ENCODE data around the gene NDOR1. TPM values are rescaled to one million over a fixed set of nuclear protein-coding genes. Genes with fewer than 3 reads are reported as not detected.

NDOR1 gene
- total RNA-seq, 2 donors from 2014 or later, result 6.6 TPM

GRCh38 chr9:137166380-137167229 is 38.9 kb upstream of the NDOR1 start:
- no peak for TF ChIP-seq CTCF (IDR thresholded peaks at IDR 0.05)
- no peaks in the 10 kb centered on the region for H3K36me3 ChIP-seq
- no peak overlapping the region for H3K4me3 ChIP-seq
- H3K9me3 ChIP-seq, result no peaks in the 10 kb centered on the region
- peaks cover 0 to 55% of the 10 kb centered on the region in 2 donors for H3K4me1 ChIP-seq
- no peak overlapping the region for H3K27ac ChIP-seq
- H3K27me3 ChIP-seq, result peaks cover 40 to 70% of the 10 kb centered on the region in 2 donors
- DNase-seq (ENCODE audit: low spot score), result no peak

DNA sequence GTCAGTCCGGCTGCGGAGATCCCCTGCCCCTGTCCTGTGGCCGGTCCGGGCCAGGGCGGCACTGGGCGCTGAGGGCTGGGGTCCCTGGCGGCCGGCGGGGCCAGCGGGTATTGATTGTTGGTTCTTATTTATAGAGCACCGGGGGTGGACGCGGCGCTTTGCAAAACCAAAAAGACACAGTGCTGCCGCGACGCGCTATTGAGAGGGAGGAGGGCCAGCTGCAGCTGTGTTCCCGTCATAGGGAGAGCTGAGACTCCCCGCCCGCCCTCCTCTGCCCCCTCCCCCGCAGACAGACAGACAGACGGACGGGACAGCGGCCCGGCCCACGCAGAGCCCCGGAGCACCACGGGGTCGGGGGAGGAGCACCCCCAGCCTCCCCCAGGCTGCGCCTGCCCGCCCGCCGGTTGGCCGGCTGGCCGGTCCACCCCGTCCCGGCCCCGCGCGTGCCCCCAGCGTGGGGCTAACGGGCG is 38.2 kb upstream of the NDOR1 start:
- DNase-seq (ENCODE audit: low spot score), result no peak
- TF ChIP-seq CTCF (IDR thresholded peaks at IDR 0.05), result no peak
- no peaks in the 10 kb centered on the region for H3K9me3 ChIP-seq
- peaks cover 40 to 63% of the 10 kb centered on the region in 2 donors for H3K27me3 ChIP-seq
- H3K4me3 ChIP-seq, result no peak overlapping the region
- H3K36me3 ChIP-seq, result no peaks in the 10 kb centered on the region
- H3K27ac ChIP-seq, result no peak overlapping the region
- H3K4me1 ChIP-seq, result peaks cover 0 to 48% of the 10 kb centered on the region in 2 donors

DNA sequence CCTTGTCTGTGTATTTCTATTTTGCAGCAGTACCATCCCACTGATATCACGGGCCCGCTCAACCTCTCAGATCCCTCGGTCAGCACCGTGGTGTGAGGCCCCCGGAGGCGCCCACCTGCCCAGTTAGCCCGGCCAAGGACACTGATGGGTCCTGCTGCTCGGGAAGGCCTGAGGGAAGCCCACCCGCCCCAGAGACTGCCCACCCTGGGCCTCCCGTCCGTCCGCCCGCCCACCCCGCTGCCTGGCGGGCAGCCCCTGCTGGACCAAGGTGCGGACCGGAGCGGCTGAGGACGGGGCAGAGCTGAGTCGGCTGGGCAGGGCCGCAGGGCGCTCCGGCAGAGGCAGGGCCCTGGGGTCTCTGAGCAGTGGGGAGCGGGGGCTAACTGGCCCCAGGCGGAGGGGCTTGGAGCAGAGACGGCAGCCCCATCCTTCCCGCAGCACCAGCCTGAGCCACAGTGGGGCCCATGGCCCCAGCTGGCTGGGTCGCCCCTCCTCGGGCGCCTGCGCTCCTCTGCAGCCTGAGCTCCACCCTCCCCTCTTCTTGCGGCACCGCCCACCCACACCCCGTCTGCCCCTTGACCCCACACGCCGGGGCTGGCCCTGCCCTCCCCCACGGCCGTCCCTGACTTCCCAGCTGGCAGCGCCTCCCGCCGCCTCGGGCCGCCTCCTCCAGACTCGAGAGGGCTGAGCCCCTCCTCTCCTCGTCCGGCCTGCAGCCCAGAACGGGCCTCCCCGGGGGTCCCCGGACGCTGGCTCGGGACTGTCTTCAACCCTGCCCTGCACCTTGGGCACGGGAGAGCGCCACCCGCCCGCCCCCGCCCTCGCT is 37.5 kb upstream of the NDOR1 start:
- H3K4me3 ChIP-seq, result peak overlapping the region in 1 of 2 donors; percentile 48
- peaks cover 0 to 42% of the 10 kb centered on the region in 2 donors for H3K4me1 ChIP-seq
- no peak for TF ChIP-seq CTCF (IDR thresholded peaks at IDR 0.05)
- no peaks in the 10 kb centered on the region for H3K9me3 ChIP-seq
- H3K36me3 ChIP-seq, result no peaks in the 10 kb centered on the region
- H3K27me3 ChIP-seq, result peaks cover 40 to 57% of the 10 kb centered on the region in 2 donors
- no peak overlapping the region for H3K27ac ChIP-seq
- DNase-seq (ENCODE audit: low spot score), result no peak

- no peak for TF ChIP-seq CTCF (IDR thresholded peaks at IDR 0.05)
- DNase-seq (ENCODE audit: low spot score), result no peak
Observed at GRCh38 chr9:137168573-137168903, 37.0 kb upstream of the NDOR1 start.

DNA sequence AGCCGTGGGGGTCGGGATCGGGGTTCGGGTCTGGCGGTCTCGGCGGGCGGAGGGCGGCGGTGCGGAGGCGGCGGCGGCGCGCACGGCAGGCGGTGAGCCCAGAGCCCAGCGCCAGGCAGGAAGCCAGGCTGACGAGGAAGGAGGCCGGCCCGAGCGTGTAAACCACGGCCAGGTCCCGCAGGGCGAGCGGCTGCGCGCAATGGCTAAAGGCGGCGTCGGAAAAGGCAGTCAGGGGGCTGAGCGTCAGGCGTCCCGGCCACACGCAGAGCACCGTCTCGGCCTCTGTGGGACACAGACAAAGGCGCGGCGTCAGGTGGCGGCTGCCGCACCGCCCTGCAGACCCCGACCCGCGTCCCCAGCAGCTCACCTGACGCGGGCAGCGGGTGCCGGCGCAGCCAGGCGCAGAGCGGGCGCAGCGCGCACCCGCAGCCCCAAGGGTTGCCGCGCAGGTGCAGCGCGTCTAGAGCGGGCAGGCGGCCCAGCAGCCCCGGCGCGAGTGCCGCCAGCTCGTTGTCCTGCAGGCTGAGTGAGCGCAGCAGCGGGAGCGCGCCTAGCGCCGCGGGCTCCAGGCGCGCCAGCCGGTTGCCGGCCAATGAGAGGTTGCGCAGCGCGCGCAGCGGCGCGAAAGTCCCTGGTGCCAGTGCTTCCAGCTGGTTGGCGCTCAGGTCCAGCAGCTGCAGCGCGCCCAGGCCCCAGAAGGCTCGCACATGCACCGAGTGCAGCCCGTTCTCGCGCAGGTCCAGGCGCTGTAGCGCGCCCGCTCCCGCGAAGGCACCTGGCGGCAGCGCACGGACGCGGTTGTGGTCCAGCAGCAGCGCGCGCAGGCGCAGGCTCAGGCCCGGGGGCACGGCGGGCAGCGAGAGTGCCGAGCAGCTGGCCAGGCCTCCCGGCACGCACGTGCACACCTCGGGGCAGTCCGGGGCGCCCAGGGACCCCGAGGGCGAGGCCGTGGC is 36.3 kb upstream of the NDOR1 start:
- Histone ChIP-seq H3K4me3 (peak overlapping the region; percentile 11 to 48), H3K4me1 (peaks cover 0 to 35% of the 10 kb centered on the region in 2 donors), H3K36me3 (no peaks in the 10 kb centered on the region), H3K9me3 (no peaks in the 10 kb centered on the region), H3K27ac (no peak overlapping the region), H3K27me3 (peaks cover 33 to 44% of the 10 kb centered on the region in 2 donors)
- TF ChIP-seq CTCF (IDR thresholded peaks at IDR 0.05), result no peak
- DNase-seq (ENCODE audit: low spot score), result no peak

More at GRCh38 chr9:137168573-137168903, 37.0 kb upstream of the NDOR1 start:
- peak overlapping the region; percentile 11 to 48 for H3K4me3 ChIP-seq
- H3K4me1 ChIP-seq, result peaks cover 0 to 36% of the 10 kb centered on the region in 2 donors
- H3K27ac ChIP-seq, result no peak overlapping the region
- no peaks in the 10 kb centered on the region for H3K9me3 ChIP-seq
- peaks cover 34 to 51% of the 10 kb centered on the region in 2 donors for H3K27me3 ChIP-seq
- H3K36me3 ChIP-seq, result no peaks in the 10 kb centered on the region
